Testis (tissue), 3 donors: ENCODE data around the gene SEMA6A. TPM values are rescaled to one million over a fixed set of nuclear protein-coding genes. Genes with fewer than 3 reads are reported as not detected.

ENCODE experiments used
- DNase-seq: peaks from one replicate; pipeline ENCODE4 v3.0.0-alpha.2; 2019
- H3K27ac ChIP-seq, 2 donors: fragments of 200-600 bp; sonication (generic); one replicate each; pipeline ENCODE4 v1.5.1; 2019
- H3K27me3 ChIP-seq: fragments of 200-600 bp; sonication (generic); one replicate; pipeline ENCODE4 v1.5.1; 2019
- H3K36me3 ChIP-seq: fragments of 200-600 bp; sonication (generic); one replicate; pipeline ENCODE4 v1.5.1; 2017; ENCODE audit warnings: low read depth; ENCODE audit errors: missing control alignments
- H3K4me1 ChIP-seq: fragments of 200-600 bp; sonication (generic); one replicate; pipeline ENCODE4 v1.5.1; 2019
- H3K4me3 ChIP-seq, 2 donors: fragments of 200-600 bp; sonication (generic); one replicate each; pipeline ENCODE4 v1.5.1; 2017 to 2019
- H3K9me3 ChIP-seq: fragments of 200-600 bp; sonication (generic); one replicate; pipeline ENCODE4 v1.5.1; 2017
- CTCF ChIP-seq, 3 experiments: fragments of 450-650 bp in 2 of 3; fragments of 200-600 bp in 1 of 3; sonication (generic) in 1 of 3; IDR thresholded peaks; one replicate each; pipeline ENCODE4 v1.5.1; 2016 to 2019; ENCODE audit warnings: antibody characterized with exemption in 3 of 3, mild to moderate bottlenecking in 2 of 3, moderate library complexity in 1 of 3
- POLR2A ChIP-seq: fragments of 450-650 bp; IDR thresholded peaks from one replicate; pipeline ENCODE4 v1.6.1; 2017; ENCODE audit warnings: antibody characterized with exemption, mild to moderate bottlenecking, moderate library complexity
- WGBS, 2 donors: methylation state at CpG; one replicate each; pipeline ENCODE4 v1.1.5; 2018; 5-methylcytosine and 5-hydroxymethylcytosine counted together
- intact Hi-C: fragments of 100-400 bp; cut with DNase I; formaldehyde crosslinking; loops from one replicate; pipeline ENCODE4 v1.15.1; 2023; ENCODE audit warnings: low total_unique reads
- polyA plus RNA-seq: library from polyadenylated mRNA; stranded (reverse); fragments of 350-450 nt; fragmentation: Illumina TruSeq; extraction: RNeasy Lipid Tissue Mini Kit (QIAGEN cat#74804); gene quantifications from one replicate; pipeline ENCODE4 v1.2.3, GENCODE V29; 2014; ENCODE audit warnings: low read depth, low replicate concordance; ENCODE audit not compliant: insufficient read depth
- total RNA-seq, 2 donors: library from RNA; depleted of rRNA; stranded (reverse); fragments of >200 nt; gene quantifications; one replicate each; pipeline ENCODE4 v1.2.3, GENCODE V29; 2016

The SEMA6A gene
- total and polyA plus RNA-seq, 3 donors from 2014 or later = 17.4 to 67.6 (median 52.0) TPM

- H3K27ac ChIP-seq = no peak overlapping the region
- no peak overlapping the region for H3K4me3 ChIP-seq
- no peaks in the 10 kb centered on the region for H3K36me3 ChIP-seq
- TF ChIP-seq POLR2A (no peak), CTCF (IDR thresholded peaks at IDR 0.05) (no peak)
- DNase-seq = no peak
- peaks cover 5% of the 10 kb centered on the region for H3K4me1 ChIP-seq
- H3K27me3 ChIP-seq = no peaks in the 10 kb centered on the region
- WGBS, 2 donors = 73 to 76% methylated on average over 5 of the region's 5 CpGs
- H3K9me3 ChIP-seq = no peaks in the 10 kb centered on the region
- intact Hi-C loops = no loop called here
These were observed 134.1 kb downstream of the SEMA6A start for GRCh38 chr5:116440457-116441001.

- no peaks in the 10 kb centered on the region for H3K36me3 ChIP-seq
- intact Hi-C loops = no loop called here
- no peaks in the 10 kb centered on the region for H3K27me3 ChIP-seq
- no peak for DNase-seq
- H3K27ac ChIP-seq = no peak overlapping the region
- H3K4me1 ChIP-seq = peaks cover 5% of the 10 kb centered on the region
- H3K4me3 ChIP-seq = no peak overlapping the region
- TF ChIP-seq CTCF (IDR thresholded peaks at IDR 0.05) = no peak
- no peak for TF ChIP-seq POLR2A
- H3K9me3 ChIP-seq = no peaks in the 10 kb centered on the region
- WGBS, 2 donors = 64 to 79% methylated on average over 5 of the region's 5 CpGs
These were observed 134.7 kb downstream of the SEMA6A start for GRCh38 chr5:116439905-116440304.

GRCh38 chr5:116438979-116439554, 135.6 kb downstream of the SEMA6A start:
- WGBS, 2 donors = 60 to 67% methylated on average over 6 of the region's 6 CpGs
- TF ChIP-seq POLR2A (no peak), CTCF (IDR thresholded peaks at IDR 0.05) (no peak)
- intact Hi-C loops = no loop called here
- Histone ChIP-seq H3K9me3 (no peaks in the 10 kb centered on the region), H3K4me1 (peaks cover 5% of the 10 kb centered on the region), H3K27ac (no peak overlapping the region), H3K27me3 (no peaks in the 10 kb centered on the region), H3K4me3 (no peak overlapping the region), H3K36me3 (no peaks in the 10 kb centered on the region)
- no peak for DNase-seq

GRCh38 chr5:116437922-116438578, 136.6 kb downstream of the SEMA6A start:
- Histone ChIP-seq H3K4me1 (peaks cover 5% of the 10 kb centered on the region), H3K27me3 (no peaks in the 10 kb centered on the region), H3K9me3 (no peaks in the 10 kb centered on the region), H3K36me3 (no peaks in the 10 kb centered on the region), H3K27ac (no peak overlapping the region), H3K4me3 (no peak overlapping the region)
- intact Hi-C loops = no loop called here
- DNase-seq = no peak
- no peak for TF ChIP-seq CTCF (IDR thresholded peaks at IDR 0.05)
- no peak for TF ChIP-seq POLR2A

GRCh38 chr5:116437351-116437705, 137.3 kb downstream of the SEMA6A start:
- no peaks in the 10 kb centered on the region for H3K36me3 ChIP-seq
- H3K4me3 ChIP-seq = no peak overlapping the region
- no peak for DNase-seq
- 90 to 91% methylated on average over 6 of the region's 6 CpGs for WGBS, 2 donors
- H3K4me1 ChIP-seq = peaks cover 9% of the 10 kb centered on the region
- H3K27me3 ChIP-seq = no peaks in the 10 kb centered on the region
- no peak overlapping the region for H3K27ac ChIP-seq
- no peak for TF ChIP-seq POLR2A
- no peak for TF ChIP-seq CTCF (IDR thresholded peaks at IDR 0.05)
- H3K9me3 ChIP-seq = no peaks in the 10 kb centered on the region
- intact Hi-C loops = no loop called here
